Upper lobe of left lung (tissue), 6 donors: Measurements from ENCODE around the gene TADA3. TPM values are rescaled to one million over a fixed set of nuclear protein-coding genes. Genes with fewer than 3 reads are reported as not detected.

Experiments
- ATAC-seq, 2 donors: fragments of 200-7000 bp; cut with Tn5 transposase; one replicate each; pipeline ENCODE4 v1.9.1; 2022; ENCODE audit warnings: mild to moderate bottlenecking in 2 of 2, moderate library complexity in 2 of 2; ENCODE audit not compliant: low FRiP score in 2 of 2
- DNase-seq, 2 donors: peaks; one replicate each; pipeline ENCODE4 v3.0.0-alpha.2; 2019 to 2020
- H3K27ac ChIP-seq, 4 donors: fragments of 200-600 bp; sonication (generic); one replicate each; pipeline ENCODE4 v1.5.1; 2016 to 2019
- H3K27me3 ChIP-seq, 4 donors: fragments of 200-600 bp; sonication (generic); one replicate each; pipeline ENCODE4 v1.5.1; 2017 to 2019
- H3K36me3 ChIP-seq, 4 donors: fragments of 200-600 bp; sonication (generic); one replicate each; pipeline ENCODE4 v1.5.1; 2016 to 2019
- H3K4me1 ChIP-seq, 4 donors: fragments of 200-600 bp; sonication (generic); one replicate each; pipeline ENCODE4 v1.5.1; 2018 to 2019
- H3K4me3 ChIP-seq, 4 donors: fragments of 200-600 bp; sonication (generic); one replicate each; pipeline ENCODE4 v1.5.1; 2017 to 2019; ENCODE audit warnings: mild to moderate bottlenecking in 2 of 4, moderate library complexity in 1 of 4
- H3K9me3 ChIP-seq, 4 donors: fragments of 200-600 bp; sonication (generic); one replicate each; pipeline ENCODE4 v1.5.1; 2018 to 2019
- EP300 ChIP-seq, 4 donors: sonication (generic); formaldehyde crosslinking; IDR thresholded peaks; one replicate each; pipeline ENCODE4 v1.5.1; 2017; ENCODE audit warnings: antibody characterized with exemption in 4 of 4, control low read depth in 2 of 4
- POLR2A ChIP-seq, 4 donors: fragments of 450-650 bp; IDR thresholded peaks; one replicate each; pipeline ENCODE4 v1.5.1; 2016 to 2017; ENCODE audit warnings: antibody characterized with exemption in 4 of 4, mild to moderate bottlenecking in 2 of 4
- POLR2AphosphoS5 ChIP-seq, 2 donors: sonication (generic); formaldehyde crosslinking; IDR thresholded peaks; one replicate each; pipeline ENCODE4 v1.5.1; 2017; ENCODE audit warnings: antibody characterized with exemption in 2 of 2
- WGBS, 2 donors: methylation state at CpG; one replicate each; pipeline ENCODE4 v1.1.5; 2017 to 2018; 5-methylcytosine and 5-hydroxymethylcytosine counted together
- total RNA-seq, 6 donors: library from RNA; depleted of rRNA in 4 of 6; stranded (reverse); fragments of >200 nt in 4 of 6; gene quantifications; one replicate each; pipeline versions ENCODE4 v1.1.0 to v1.2.1, GENCODE V29; 2016 to 2021
- TF ChIP-seq, protein P1 (sequence below), 6 experiments: fragments of 450-650 bp in 4 of 6; fragments of 200-600 bp in 2 of 6; sonication (generic) in 2 of 6; IDR thresholded peaks; one replicate each; pipeline ENCODE4 v1.5.1; 2016 to 2019; ENCODE audit warnings: antibody characterized with exemption in 6 of 6
- donor health status: DM: no; HTN: no; CAD: no; lungs with moderate emphysema.
- donor health status: DM: no; HTN: yes; CAD: no; lungs with severe emphysema.

Gene TADA3
- total RNA-seq, 6 donors from 2014 or later: 48.2 to 68.0 (median 60.7) TPM

DNA sequence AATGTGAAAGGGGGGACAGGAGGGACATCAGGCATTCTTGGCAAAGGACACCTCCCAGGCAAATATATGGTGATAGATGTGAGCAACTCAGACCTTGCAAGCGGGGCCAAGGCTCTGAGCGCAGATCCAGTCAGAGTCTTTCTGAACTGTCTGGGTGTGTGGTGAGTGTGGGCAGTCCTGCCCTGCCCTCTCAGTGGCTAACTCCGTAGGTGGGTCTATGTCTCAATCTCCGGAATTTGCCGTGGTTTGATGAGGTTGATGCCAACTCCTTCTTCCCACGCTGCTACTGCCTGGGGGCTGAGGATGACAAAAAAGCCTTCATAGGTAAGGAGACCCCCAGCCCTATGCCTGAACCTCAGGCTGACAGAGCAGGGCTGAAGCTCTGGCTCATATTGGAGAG is 25.2 kb upstream of the TADA3 start:
- WGBS, 2 donors: 75 to 94% methylated on average over 3 to 4 of the region's 6 CpGs
- H3K4me3 ChIP-seq: no peak overlapping the region
- H3K36me3 ChIP-seq: peaks cover 0 to 34% (median 14%) of the 10 kb centered on the region in 4 donors
- TF ChIP-seq EP300 (IDR thresholded peaks at IDR 0.05) (no peak), POLR2A (IDR thresholded peaks at IDR 0.05) (no peak), POLR2AphosphoS5 (IDR thresholded peaks at IDR 0.05) (no peak)
- TF ChIP-seq, protein P1, sequence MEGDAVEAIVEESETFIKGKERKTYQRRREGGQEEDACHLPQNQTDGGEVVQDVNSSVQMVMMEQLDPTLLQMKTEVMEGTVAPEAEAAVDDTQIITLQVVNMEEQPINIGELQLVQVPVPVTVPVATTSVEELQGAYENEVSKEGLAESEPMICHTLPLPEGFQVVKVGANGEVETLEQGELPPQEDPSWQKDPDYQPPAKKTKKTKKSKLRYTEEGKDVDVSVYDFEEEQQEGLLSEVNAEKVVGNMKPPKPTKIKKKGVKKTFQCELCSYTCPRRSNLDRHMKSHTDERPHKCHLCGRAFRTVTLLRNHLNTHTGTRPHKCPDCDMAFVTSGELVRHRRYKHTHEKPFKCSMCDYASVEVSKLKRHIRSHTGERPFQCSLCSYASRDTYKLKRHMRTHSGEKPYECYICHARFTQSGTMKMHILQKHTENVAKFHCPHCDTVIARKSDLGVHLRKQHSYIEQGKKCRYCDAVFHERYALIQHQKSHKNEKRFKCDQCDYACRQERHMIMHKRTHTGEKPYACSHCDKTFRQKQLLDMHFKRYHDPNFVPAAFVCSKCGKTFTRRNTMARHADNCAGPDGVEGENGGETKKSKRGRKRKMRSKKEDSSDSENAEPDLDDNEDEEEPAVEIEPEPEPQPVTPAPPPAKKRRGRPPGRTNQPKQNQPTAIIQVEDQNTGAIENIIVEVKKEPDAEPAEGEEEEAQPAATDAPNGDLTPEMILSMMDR (IDR thresholded peaks at IDR 0.05): no peak
- H3K27ac ChIP-seq: no peak overlapping the region
- H3K4me1 ChIP-seq: no peaks in the 10 kb centered on the region
- no peak for ATAC-seq
- no peaks in the 10 kb centered on the region for H3K9me3 ChIP-seq
- H3K27me3 ChIP-seq: no peaks in the 10 kb centered on the region
- DNase-seq: no peak

DNA sequence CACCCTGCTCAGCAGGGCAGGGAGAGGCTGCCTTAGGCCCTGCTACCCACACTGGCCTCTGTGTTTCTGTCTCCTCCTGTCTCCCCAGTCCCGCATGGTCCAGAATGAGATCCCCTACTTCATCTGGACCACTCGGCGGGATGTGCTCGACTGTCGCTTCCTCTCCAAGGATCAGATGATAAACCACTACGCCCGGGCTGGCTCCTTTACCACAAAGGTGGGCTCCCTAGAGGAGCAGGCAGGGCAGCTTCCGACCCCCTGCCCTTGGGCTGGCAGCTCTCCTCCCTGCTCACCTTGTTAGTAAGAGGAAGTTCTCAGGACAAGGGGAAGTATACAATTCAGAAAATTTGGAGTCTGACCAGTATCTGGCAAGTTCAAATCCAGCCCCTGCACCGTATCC is 23.7 kb upstream of the TADA3 start:
- no peaks in the 10 kb centered on the region for H3K27me3 ChIP-seq
- H3K9me3 ChIP-seq: no peaks in the 10 kb centered on the region
- no peak for ATAC-seq
- H3K4me3 ChIP-seq: no peak overlapping the region
- peaks cover 0 to 5% (median 2%) of the 10 kb centered on the region in 4 donors for H3K4me1 ChIP-seq
- H3K36me3 ChIP-seq: peaks cover 0 to 29% (median 14%) of the 10 kb centered on the region in 4 donors
- H3K27ac ChIP-seq: no peak overlapping the region
- TF ChIP-seq POLR2AphosphoS5 (IDR thresholded peaks at IDR 0.05) (no peak), EP300 (IDR thresholded peaks at IDR 0.05) (no peak), POLR2A (IDR thresholded peaks at IDR 0.05) (no peak)
- TF ChIP-seq, protein P1 (IDR thresholded peaks at IDR 0.05): no peak
- 87 to 95% methylated on average over 9 of the region's 9 CpGs for WGBS, 2 donors
- no peak for DNase-seq

DNA sequence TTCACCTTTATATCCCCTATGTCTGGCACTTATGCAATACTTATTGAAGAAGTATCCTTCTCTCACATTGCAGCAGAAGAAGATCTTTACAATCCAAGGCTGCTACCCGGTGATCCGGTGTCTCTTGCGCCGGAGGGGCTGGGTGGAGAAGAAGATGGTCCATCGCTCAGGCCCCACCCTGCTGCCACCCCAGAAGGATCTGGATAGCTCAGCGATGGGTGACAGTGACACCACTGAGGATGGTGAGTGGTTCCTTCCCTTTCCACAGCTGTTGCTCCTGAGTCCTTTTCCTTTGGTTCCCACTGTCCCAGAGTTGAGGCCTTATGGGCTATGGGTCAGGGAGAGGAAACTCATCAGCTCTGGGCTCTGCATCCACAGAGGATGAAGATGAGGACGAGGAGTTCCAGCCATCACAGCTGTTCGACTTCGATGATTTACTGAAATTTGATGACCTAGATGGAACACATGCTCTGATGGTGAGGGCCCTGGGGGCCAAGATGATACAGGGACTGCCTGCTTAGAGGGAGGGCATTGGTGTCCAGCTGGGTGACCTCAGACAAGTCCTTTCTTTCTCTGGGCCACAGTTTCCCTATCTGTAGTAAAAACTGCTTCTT is 20.7 kb upstream of the TADA3 start:
- no peaks in the 10 kb centered on the region for H3K9me3 ChIP-seq
- H3K27me3 ChIP-seq: no peaks in the 10 kb centered on the region
- H3K4me3 ChIP-seq: no peak overlapping the region
- peaks cover 0 to 21% (median 8%) of the 10 kb centered on the region in 4 donors for H3K36me3 ChIP-seq
- no peak overlapping the region for H3K27ac ChIP-seq
- peaks cover 12 to 24% (median 19%) of the 10 kb centered on the region in 4 donors for H3K4me1 ChIP-seq
- no peak for DNase-seq
- TF ChIP-seq POLR2A (IDR thresholded peaks at IDR 0.05) (no peak), POLR2AphosphoS5 (IDR thresholded peaks at IDR 0.05) (no peak), EP300 (IDR thresholded peaks at IDR 0.05) (no peak)
- TF ChIP-seq, protein P1 (IDR thresholded peaks at IDR 0.05): no peak
- no peak for ATAC-seq
- 95 to 98% methylated on average over 8 to 9 of the region's 9 CpGs for WGBS, 2 donors

DNA sequence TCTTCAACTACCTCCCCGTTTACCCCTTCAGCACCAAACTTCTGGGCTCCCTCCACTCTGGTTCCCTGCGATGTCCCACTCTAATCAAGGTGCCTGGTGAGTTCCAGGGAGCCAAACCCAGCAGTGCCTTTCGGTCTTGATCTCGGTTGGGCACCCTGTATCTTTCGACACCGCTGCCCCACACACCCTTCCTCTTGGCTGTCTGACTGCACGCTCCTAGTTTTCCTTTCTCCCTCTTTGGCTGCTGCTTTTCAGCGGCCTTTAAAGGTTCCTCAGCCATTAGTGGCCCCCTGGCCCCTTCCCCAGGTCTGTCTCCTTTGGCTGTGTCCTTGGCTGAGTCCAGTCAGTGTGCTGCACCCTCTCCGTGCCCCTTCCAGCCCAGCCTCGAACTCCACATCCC is 18.6 kb upstream of the TADA3 start:
- DNase-seq (no peak), ATAC-seq (no peak)
- H3K9me3 ChIP-seq: no peaks in the 10 kb centered on the region
- peaks cover 12 to 24% (median 19%) of the 10 kb centered on the region in 4 donors for H3K4me1 ChIP-seq
- H3K4me3 ChIP-seq: peak overlapping the region in 3 of 4 donors; percentile 67 to 76 (median 73)
- no peaks in the 10 kb centered on the region for H3K27me3 ChIP-seq
- TF ChIP-seq EP300 (IDR thresholded peaks at IDR 0.05) (no peak), POLR2A (IDR thresholded peaks at IDR 0.05) (no peak), POLR2AphosphoS5 (IDR thresholded peaks at IDR 0.05) (no peak)
- TF ChIP-seq, protein P1 (IDR thresholded peaks at IDR 0.05): no peak
- H3K36me3 ChIP-seq: peaks cover 9 to 38% (median 19%) of the 10 kb centered on the region in 4 donors
- H3K27ac ChIP-seq: peak overlapping the region; percentile 92 to 95 (median 94)
- WGBS, 2 donors: 60 to 61% methylated on average over 10 of the region's 10 CpGs

DNA sequence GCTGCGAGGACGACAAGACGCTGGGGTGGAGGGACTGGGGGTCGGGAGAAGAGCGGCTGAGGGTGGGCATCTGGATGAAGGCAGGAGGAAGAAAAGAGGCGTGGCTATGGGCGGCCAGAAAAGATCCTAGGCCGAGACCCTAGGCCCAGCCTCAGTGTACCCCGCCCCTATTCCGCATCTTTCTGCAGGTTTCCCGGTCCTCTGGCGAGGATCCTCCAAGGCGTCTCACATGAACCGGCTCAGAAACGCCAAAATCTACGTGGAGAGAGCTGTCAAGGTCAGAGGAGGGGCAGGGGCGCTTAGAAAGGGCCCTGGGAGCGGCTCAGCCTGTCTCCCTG is 18.1 kb upstream of the TADA3 start:
- Histone ChIP-seq H3K36me3 (peaks cover 13 to 38% (median 21%) of the 10 kb centered on the region in 4 donors), H3K27ac (peak overlapping the region; percentile 92 to 95 (median 94)), H3K27me3 (no peaks in the 10 kb centered on the region), H3K4me3 (peak overlapping the region; percentile 55 to 76 (median 70)), H3K9me3 (no peaks in the 10 kb centered on the region), H3K4me1 (peaks cover 12 to 24% (median 19%) of the 10 kb centered on the region in 4 donors)
- DNase-seq: no peak
- TF ChIP-seq POLR2AphosphoS5 (IDR thresholded peaks at IDR 0.05): no peak
- TF ChIP-seq, protein P1 (IDR thresholded peaks at IDR 0.05): no peak
- TF ChIP-seq POLR2A (IDR thresholded peaks at IDR 0.05): no peak
- no peak for TF ChIP-seq EP300 (IDR thresholded peaks at IDR 0.05)
- 7 to 16% methylated on average over 9 to 15 of the region's 18 CpGs for WGBS, 2 donors
- ATAC-seq: peak in 1 of 2 donors; percentile 40
